ENCODE measurements around the gene PGRMC2. TPM values are rescaled to one million over a fixed set of nuclear protein-coding genes. Genes with fewer than 3 reads are reported as not detected.

The PGRMC2 gene
- total and polyA plus RNA-seq, 8 donors, result 14.5 to 48.4 (median 29.9) TPM

DNA sequence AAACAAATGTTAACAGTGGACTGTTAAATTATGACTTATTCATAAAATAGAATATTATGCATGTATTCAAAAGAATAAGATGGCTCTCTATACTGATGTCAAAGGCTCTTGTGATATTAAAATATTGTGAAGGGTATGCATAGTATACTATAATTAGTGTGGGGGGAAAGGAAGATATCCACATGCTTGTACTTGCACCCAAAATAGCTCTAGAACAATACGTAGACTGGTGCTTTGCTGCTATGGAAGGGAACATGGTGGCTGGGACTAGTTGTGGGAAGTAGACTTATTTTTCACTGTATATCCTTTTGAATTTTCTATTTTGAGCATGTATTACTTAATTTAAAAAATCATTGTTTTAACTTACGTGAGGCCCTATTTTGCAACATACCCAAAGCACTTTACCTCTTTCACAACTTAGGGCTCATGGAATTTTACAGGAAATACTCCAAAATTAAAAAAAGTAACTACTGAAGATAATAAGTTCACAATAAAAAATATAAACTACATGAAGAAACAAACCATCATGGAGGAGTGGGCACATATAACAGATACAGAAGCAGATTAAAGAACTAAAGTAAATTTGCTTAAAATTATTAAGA lies 7.9 kb downstream of the PGRMC2 start:
- Histone ChIP-seq H3K27ac (no peak overlapping the region), H3K27me3 (no peaks in the 10 kb centered on the region), H3K4me3 (no peak overlapping the region), H3K36me3 (no peaks in the 10 kb centered on the region), H3K9me3 (no peaks in the 10 kb centered on the region), H3K4me1 (peaks cover 9 to 20% (median 12%) of the 10 kb centered on the region in 3 donors)
- FAIRE-seq, result no peak
- TF ChIP-seq, protein P1, sequence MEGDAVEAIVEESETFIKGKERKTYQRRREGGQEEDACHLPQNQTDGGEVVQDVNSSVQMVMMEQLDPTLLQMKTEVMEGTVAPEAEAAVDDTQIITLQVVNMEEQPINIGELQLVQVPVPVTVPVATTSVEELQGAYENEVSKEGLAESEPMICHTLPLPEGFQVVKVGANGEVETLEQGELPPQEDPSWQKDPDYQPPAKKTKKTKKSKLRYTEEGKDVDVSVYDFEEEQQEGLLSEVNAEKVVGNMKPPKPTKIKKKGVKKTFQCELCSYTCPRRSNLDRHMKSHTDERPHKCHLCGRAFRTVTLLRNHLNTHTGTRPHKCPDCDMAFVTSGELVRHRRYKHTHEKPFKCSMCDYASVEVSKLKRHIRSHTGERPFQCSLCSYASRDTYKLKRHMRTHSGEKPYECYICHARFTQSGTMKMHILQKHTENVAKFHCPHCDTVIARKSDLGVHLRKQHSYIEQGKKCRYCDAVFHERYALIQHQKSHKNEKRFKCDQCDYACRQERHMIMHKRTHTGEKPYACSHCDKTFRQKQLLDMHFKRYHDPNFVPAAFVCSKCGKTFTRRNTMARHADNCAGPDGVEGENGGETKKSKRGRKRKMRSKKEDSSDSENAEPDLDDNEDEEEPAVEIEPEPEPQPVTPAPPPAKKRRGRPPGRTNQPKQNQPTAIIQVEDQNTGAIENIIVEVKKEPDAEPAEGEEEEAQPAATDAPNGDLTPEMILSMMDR (IDR thresholded peaks at IDR 0.05), result no peak
- no peak for ATAC-seq
- WGBS, 2 donors, result 87 to 96% methylated on average over 2 of the region's 2 CpGs
- no peak for DNase-seq
- intact Hi-C loops (cut with DNase I), result no loop called here

DNA sequence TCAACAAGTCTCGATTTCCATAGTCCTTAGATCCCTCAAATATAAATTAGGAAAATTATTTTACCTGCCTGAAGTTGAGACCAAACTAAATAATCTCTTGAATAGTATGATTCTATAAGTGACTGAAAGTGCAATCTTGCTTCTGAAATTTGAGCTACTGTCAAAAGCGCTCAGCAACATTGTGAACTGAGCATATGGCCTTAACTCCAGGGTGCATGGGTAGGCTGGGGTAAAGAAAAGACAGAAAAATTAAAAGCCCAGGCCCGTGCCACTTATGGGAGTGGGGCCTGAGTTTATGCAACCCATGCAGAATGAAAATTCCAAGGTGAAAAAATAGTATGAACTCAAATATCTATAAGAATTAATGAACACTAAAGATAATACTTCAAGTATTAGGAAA lies 9.8 kb downstream of the PGRMC2 start:
- Histone ChIP-seq H3K27me3 (no peaks in the 10 kb centered on the region), H3K4me1 (peaks cover 4 to 9% (median 6%) of the 10 kb centered on the region in 3 donors), H3K36me3 (no peaks in the 10 kb centered on the region), H3K9me3 (no peaks in the 10 kb centered on the region), H3K27ac (no peak overlapping the region), H3K4me3 (no peak overlapping the region)
- intact Hi-C loops (cut with DNase I), result no loop called here
- FAIRE-seq, result no peak
- TF ChIP-seq, protein P1 (IDR thresholded peaks at IDR 0.05), result no peak
- ATAC-seq, result no peak
- WGBS, 2 donors, result 84 to 90% methylated on average over 3 of the region's 3 CpGs
- DNase-seq, result no peak

DNA sequence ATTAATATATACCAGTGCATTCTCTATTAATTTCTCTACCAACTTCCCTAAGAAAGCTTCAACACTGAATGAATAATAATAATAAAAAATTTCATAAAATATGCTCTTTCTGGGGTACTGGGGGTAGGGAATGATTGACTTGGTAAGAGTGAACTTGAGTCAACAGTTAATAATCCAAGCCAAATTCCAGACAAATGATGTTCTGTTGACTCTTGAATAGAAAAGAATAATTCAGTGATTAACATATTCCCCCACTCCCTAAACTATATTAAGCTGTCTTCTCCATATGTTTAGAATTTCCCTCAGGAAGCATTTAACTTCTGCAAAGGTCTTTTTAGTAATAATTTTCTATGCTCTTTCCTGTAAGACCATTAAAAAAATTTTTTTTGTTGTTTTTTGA lies 12.3 kb downstream of the PGRMC2 start:
- Histone ChIP-seq H3K27me3 (no peaks in the 10 kb centered on the region), H3K4me3 (no peak overlapping the region), H3K4me1 (peaks cover 0 to 6% (median 4%) of the 10 kb centered on the region in 3 donors), H3K9me3 (no peaks in the 10 kb centered on the region), H3K36me3 (peaks cover 0 to 16% (median 6%) of the 10 kb centered on the region in 3 donors), H3K27ac (no peak overlapping the region)
- TF ChIP-seq, protein P1 (IDR thresholded peaks at IDR 0.05), result no peak
- DNase-seq, result no peak
- FAIRE-seq, result no peak
- intact Hi-C loops (cut with DNase I), result no loop called here
- ATAC-seq, result no peak

DNA sequence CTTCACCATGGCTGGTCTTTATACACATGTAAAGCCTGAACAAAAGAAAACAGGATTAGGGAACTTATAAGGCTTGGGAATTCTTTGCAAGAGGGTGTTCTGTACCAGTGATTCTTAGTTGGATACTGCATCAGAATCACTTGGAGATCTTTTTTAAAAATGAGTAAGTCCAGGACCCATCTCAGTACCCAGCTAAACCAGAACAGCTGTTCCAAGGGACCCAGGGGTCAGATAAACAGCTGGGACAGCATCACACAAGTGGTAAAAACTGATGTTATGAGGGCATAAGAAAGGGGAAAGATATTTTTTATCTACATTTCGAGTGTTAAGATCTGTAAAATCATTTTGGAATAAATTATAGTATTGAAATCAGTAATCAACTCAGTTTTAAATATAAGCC lies 16.1 kb downstream of the PGRMC2 start:
- DNase-seq (no peak), FAIRE-seq (no peak), ATAC-seq (no peak)
- TF ChIP-seq, protein P1 (IDR thresholded peaks at IDR 0.05), result no peak
- WGBS, 2 donors, result 78 to 92% methylated on average over 1 of the region's 1 CpG
- Histone ChIP-seq H3K4me3 (no peak overlapping the region), H3K27me3 (no peaks in the 10 kb centered on the region), H3K27ac (no peak overlapping the region), H3K9me3 (no peaks in the 10 kb centered on the region), H3K36me3 (peaks cover 0 to 16% (median 6%) of the 10 kb centered on the region in 3 donors), H3K4me1 (peaks cover 0 to 9% (median 0%) of the 10 kb centered on the region in 3 donors)
- intact Hi-C loops (cut with DNase I), result no loop called here

DNA sequence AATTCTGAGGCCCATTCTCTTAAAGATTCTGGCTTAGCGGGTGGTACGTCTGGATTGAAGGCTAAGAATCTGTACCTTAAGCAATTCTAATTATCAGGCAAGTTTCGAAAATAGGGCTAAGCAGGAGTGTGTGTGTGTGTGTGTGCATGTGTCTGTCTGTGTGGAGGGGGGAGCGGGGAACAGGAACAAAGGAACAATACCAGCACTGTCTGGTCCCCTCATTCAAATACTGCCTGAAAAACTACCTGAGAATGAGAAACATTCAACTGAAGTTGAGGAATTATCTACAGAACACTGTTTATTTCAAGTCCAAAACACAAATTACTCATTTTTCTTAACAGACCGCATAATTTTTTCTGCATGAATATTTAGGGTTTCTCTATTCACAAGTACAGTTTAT lies 18.6 kb downstream of the PGRMC2 start:
- H3K27me3 ChIP-seq, result no peaks in the 10 kb centered on the region
- intact Hi-C loops (cut with DNase I), result no loop called here
- TF ChIP-seq, protein P1 (IDR thresholded peaks at IDR 0.05), result no peak
- ATAC-seq (peak in 1 of 4 donors; percentile 30), FAIRE-seq (no peak), DNase-seq (no peak)
- no peak overlapping the region for H3K4me3 ChIP-seq
- no peak overlapping the region for H3K27ac ChIP-seq
- peaks cover 0 to 3% (median 0%) of the 10 kb centered on the region in 3 donors for H3K4me1 ChIP-seq
- no peaks in the 10 kb centered on the region for H3K9me3 ChIP-seq
- 79 to 85% methylated on average over 5 of the region's 5 CpGs for WGBS, 2 donors
- peaks cover 0 to 16% (median 6%) of the 10 kb centered on the region in 3 donors for H3K36me3 ChIP-seq
